GM12878 (cell line): ENCODE measurements around the gene PRTN3. TPM values are rescaled to one million over a fixed set of nuclear protein-coding genes. Genes with fewer than 3 reads are reported as not detected.

ENCODE experiments used
- ATAC-seq: fragments of 200-7000 bp; cut with Tn5 transposase; 3 replicates; pipeline ENCODE4 v1.9.1; 2020; ENCODE audit warnings: mild to moderate bottlenecking, moderate library complexity
- BruUV-seq: library from RNA; stranded (reverse); fragments of 400-500 nt; replicated peaks from 2 replicates; lab custom pipeline; 2021; lab: Mats Ljungman, UMichigan
- CTCF ChIA-PET: fragments of 300-600 bp; sonication (Branson Sonifier 250); formaldehyde crosslinking; extraction: SDS; loops from one replicate; lab custom pipeline; 2021; ENCODE audit warnings: inconsistent platforms; lab: Yijun Ruan, JAX
- POLR2A ChIA-PET: fragments of 350-600 bp; formaldehyde crosslinking; extraction: SDS; loops from one replicate; lab custom pipeline; 2021; ENCODE audit warnings: inconsistent platforms; lab: Charles Lee
- RAD21 ChIA-PET: fragments of 300-600 bp; sonication (Branson Sonifier 250); formaldehyde crosslinking; loops from one replicate; lab custom pipeline; 2023; ENCODE audit warnings: antibody characterized with exemption; ENCODE audit not compliant: unreplicated experiment; lab: Charles Lee
- SMC1A ChIA-PET: fragments of 300-600 bp; sonication (Branson Sonifier 250); formaldehyde crosslinking; loops from one replicate; lab custom pipeline; 2023; ENCODE audit not compliant: unreplicated experiment, uncharacterized antibody; lab: Charles Lee
- DNase-seq: peaks from one replicate; pipeline ENCODE4 v3.0.0-alpha.2; 2011; ENCODE audit warnings: low read depth, low spot score
- FAIRE-seq: peaks from 3 replicates; lab custom pipeline; 2011; peaks lifted over from hg19 to GRCh38; lab: Jason Lieb, UNC
- H2AFZ ChIP-seq: 2 replicates; pipeline ENCODE4 v1.6.0; 2011; ENCODE audit warnings: low read depth, low read length, control low read depth; ENCODE audit not compliant: control insufficient read depth
- H3K27ac ChIP-seq: 2 replicates; pipeline ENCODE4 v1.5.1; 2011; ENCODE audit warnings: control low read depth; ENCODE audit not compliant: control insufficient read depth, insufficient read depth
- H3K27me3 ChIP-seq, 2 experiments: replicated peaks in 1 of 2; 2 replicates each; pipeline versions ENCODE4 v1.6.0 to v1.6.1; 2011; ENCODE audit warnings: low read length in 1 of 2; ENCODE audit not compliant: control insufficient read depth in 2 of 2, insufficient read depth in 2 of 2
- H3K36me3 ChIP-seq, 2 experiments: 2 replicates each; pipeline ENCODE4 v1.5.1; 2011; ENCODE audit warnings: low read length in 1 of 2; ENCODE audit not compliant: control insufficient read depth in 2 of 2, insufficient read depth in 2 of 2
- H3K4me1 ChIP-seq: 2 replicates; pipeline ENCODE4 v1.6.1; 2011; ENCODE audit warnings: mild to moderate bottlenecking, low read length, moderate library complexity, mixed read lengths; ENCODE audit not compliant: control insufficient read depth, insufficient read depth
- H3K4me2 ChIP-seq: 2 replicates; pipeline ENCODE4 v1.6.0; 2011; ENCODE audit warnings: control low read depth; ENCODE audit not compliant: control insufficient read depth, insufficient read depth
- H3K4me3 ChIP-seq: fragments of 200-600 bp; sonication (generic); 2 replicates; pipeline ENCODE4 v1.5.1; 2016
- H3K79me2 ChIP-seq: 2 replicates; pipeline ENCODE4 v1.6.0; 2011; ENCODE audit warnings: low read length; ENCODE audit not compliant: control insufficient read depth, insufficient read depth
- H3K9ac ChIP-seq: 2 replicates; pipeline ENCODE4 v1.8.0; 2011; ENCODE audit warnings: low read length, control low read depth, mixed read lengths; ENCODE audit not compliant: control insufficient read depth, insufficient read depth
- H3K9me3 ChIP-seq: replicated peaks from 3 replicates; pipeline ENCODE4 v1.5.1; 2011; ENCODE audit warnings: mild to moderate bottlenecking, low read length; ENCODE audit not compliant: control insufficient read depth, insufficient read depth
- H4K20me1 ChIP-seq: 2 replicates; pipeline ENCODE4 v1.6.0; 2011; ENCODE audit not compliant: control insufficient read depth, insufficient read depth
- ATF3 ChIP-seq: IDR thresholded peaks from 2 replicates; pipeline ENCODE4 v1.6.1; 2011; ENCODE audit warnings: low read depth, mild to moderate bottlenecking, low read length, moderate library complexity, borderline replicate concordance; ENCODE audit errors: extremely low read depth
- BACH1 ChIP-seq: fragments of 450-650 bp; IDR thresholded peaks from 2 replicates; pipeline ENCODE4 v1.6.1; 2017; ENCODE audit warnings: mild to moderate bottlenecking, borderline replicate concordance
- BCL3 ChIP-seq: IDR thresholded peaks from 2 replicates; pipeline ENCODE4 v1.6.1; 2011; ENCODE audit warnings: borderline replicate concordance, low read depth, mild to moderate bottlenecking, moderate library complexity, low read length; ENCODE audit not compliant: insufficient read depth, poor library complexity, severe bottlenecking
- BRCA1 ChIP-seq: IDR thresholded peaks from 2 replicates; pipeline ENCODE4 v1.6.1; 2011; ENCODE audit warnings: low read depth, low read length, improper control_type of control experiment
- CREB1 ChIP-seq: IDR thresholded peaks from 2 replicates; pipeline ENCODE4 v1.6.1; 2012; ENCODE audit warnings: low read depth, mild to moderate bottlenecking, inconsistent platforms
- EGR1 ChIP-seq, 2 experiments: IDR thresholded peaks; 1 replicate in 1 of 2; 2 replicates in 1 of 2; pipeline ENCODE4 v1.6.1; 2011 to 2012; ENCODE audit warnings: low read depth in 2 of 2, low read length in 2 of 2, borderline replicate concordance in 1 of 2, mild to moderate bottlenecking in 1 of 2, moderate library complexity in 1 of 2
- HDAC6 ChIP-seq: fragments of 200-600 bp; sonication (generic); IDR thresholded peaks from one replicate; pipeline ENCODE4 v1.8.0; 2017; ENCODE audit warnings: antibody characterized with exemption; ENCODE audit not compliant: unreplicated experiment
- MYC ChIP-seq: IDR thresholded peaks from 2 replicates; pipeline ENCODE4 v1.6.1; 2011; ENCODE audit warnings: mild to moderate bottlenecking, low read length, moderate library complexity, inconsistent platforms; ENCODE audit not compliant: insufficient read depth, insufficient replicate concordance, insufficient read length, severe bottlenecking
- POLR2A ChIP-seq: IDR thresholded peaks from 2 replicates; pipeline ENCODE4 v1.6.1; 2011; ENCODE audit warnings: low read depth, mild to moderate bottlenecking, low read length
- SIN3A ChIP-seq: IDR thresholded peaks from 2 replicates; pipeline ENCODE4 v1.6.1; 2012; ENCODE audit warnings: low read depth, low read length, improper control_type of control experiment
- SMC3 ChIP-seq: IDR thresholded peaks from 2 replicates; pipeline ENCODE4 v1.6.1; 2011; ENCODE audit warnings: low read length, improper control_type of control experiment, borderline replicate concordance
- SUZ12 ChIP-seq: fragments of 200-600 bp; sonication (generic); IDR thresholded peaks from one replicate; pipeline ENCODE4 v1.6.1; 2018; ENCODE audit warnings: antibody characterized with exemption, mild to moderate bottlenecking; ENCODE audit not compliant: unreplicated experiment
- ZBTB33 ChIP-seq: fragments of 450-650 bp; IDR thresholded peaks from 2 replicates; pipeline ENCODE4 v1.6.1; 2017; ENCODE audit warnings: mild to moderate bottlenecking
- ZNF274 ChIP-seq: IDR thresholded peaks from one replicate; pipeline ENCODE4 v1.8.0; 2011; ENCODE audit not compliant: insufficient read length, insufficient read depth
- WGBS: methylation state at CpG from one replicate; pipeline ENCODE4 v1.1.6; 2016; ENCODE audit warnings: low lambda C conversion rate; ENCODE audit not compliant: insufficient replicate concordance, insufficient coverage; ENCODE audit errors: missing lambda C conversion rate; 5-methylcytosine and 5-hydroxymethylcytosine counted together
- in situ Hi-C: fragments of 300-500 bp; cut with MboI; formaldehyde crosslinking; loops from 9 replicates; pipeline ENCODE4 v1.14.3; 2018; ENCODE audit warnings: mixed read lengths
- intact Hi-C: fragments of 100-400 bp; cut with micrococcal nuclease; formaldehyde crosslinking; loops from one replicate; pipeline ENCODE4 v1.14.2; 2022; ENCODE audit not compliant: unreplicated experiment
- polyA plus RNA-seq, 11 experiments: library from polyadenylated mRNA; depleted of rRNA in 4 of 11; unstranded in 6 of 11; stranded (reverse) in 5 of 11; fragments of >200 nt; fragmentation: Nextera tagmentation in 4 of 11; fragmentation: Illumina TruSeq in 1 of 11; extraction: Ambion mirVana in 4 of 11; extraction: Trizol in 1 of 11; gene quantifications; 1 replicate in 1 of 11; 2 replicates in 10 of 11; pipeline versions ENCODE4 v1.2.1 to v1.2.3, GENCODE V29; 2011 to 2016; ENCODE audit warnings: inconsistent platforms in 2 of 11, missing spikeins in 2 of 11, low read depth in 1 of 11
- total RNA-seq, 4 experiments: library from RNA; depleted of rRNA in 3 of 4; stranded (reverse); fragments of >200 nt in 3 of 4; fragmentation: Illumina TruSeq in 1 of 4; extraction: Trizol in 1 of 4; gene quantifications; 2 replicates each; pipeline versions ENCODE4 v1.2.1 to v1.2.3, GENCODE V29; 2013 to 2021

Gene PRTN3
- total and polyA plus RNA-seq, 10 of the 15 experiments (the other 5 are each of a cell fraction or from before 2014, with no cell fraction given) = 0.08 TPM; not detected in 9

- FAIRE-seq = no peak
- Histone ChIP-seq H3K9ac (no peak overlapping the region), H3K36me3 (peaks cover 12 to 18% of the 10 kb centered on the region in 2 experiments; a peak in 3 of 4 replicates), H2AFZ (no peak overlapping the region), H3K4me3 (no peak overlapping the region), H3K27me3 (no peaks in the 10 kb centered on the region), H3K27ac (no peak overlapping the region), H3K4me1 (no peaks in the 10 kb centered on the region), H3K79me2 (no peaks in the 10 kb centered on the region), H4K20me1 (no peaks in the 10 kb centered on the region), H3K9me3 (no peaks in the 10 kb centered on the region; the same call in 2 of the 3 replicates), H3K4me2 (no peak overlapping the region)
- peak; percentile 9 for ATAC-seq
- SMC1A ChIA-PET = no interaction called here
- CTCF ChIA-PET = no interaction called here
- TF ChIP-seq ATF3 (no peak), MYC (no peak), BRCA1 (no peak), BACH1 (no peak), SMC3 (no peak), BCL3 (peak; percentile 16), ZNF274 (no peak), HDAC6 (no peak), POLR2A (peak; percentile 32), ZBTB33 (no peak), SIN3A (no peak), EGR1 (IDR thresholded peaks at IDR 0.05; ENCODE audit: borderline replicate concordance in 1 of 2, low read depth in 2 of 2, low read length in 2 of 2) (no peak), CREB1 (no peak), SUZ12 (no peak)
- WGBS = 98% methylated on average over 41 of the region's 47 CpGs
- DNase-seq = no peak
- POLR2A ChIA-PET = interaction anchor here (0.7 kb wide), 1 partner anchor 39 kb away, joined by 3 read pairs; no protein-coding TSS in a partner anchor
- BruUV-seq = no TSS peak
- RAD21 ChIA-PET = no interaction called here
- in situ Hi-C loops = no loop called here
- intact Hi-C loops = no loop called here
These were observed 25.6 kb upstream of the PRTN3 start for GRCh38 chr19:815079-815774.
